GM19240 (cell line): ENCODE data around the gene PFKFB3.
"Not testable (repeated sequence)": the region's sequence is repeated elsewhere in the genome, so short reads cannot be mapped to it uniquely, and the experiment has no call there.

ENCODE experiments used
- DNase-seq: peaks from one replicate; pipeline ENCODE4 v3.0.0; 2011; ENCODE audit warnings: low spot score; ENCODE audit not compliant: insufficient read length

PFKFB3 gene

DNA sequence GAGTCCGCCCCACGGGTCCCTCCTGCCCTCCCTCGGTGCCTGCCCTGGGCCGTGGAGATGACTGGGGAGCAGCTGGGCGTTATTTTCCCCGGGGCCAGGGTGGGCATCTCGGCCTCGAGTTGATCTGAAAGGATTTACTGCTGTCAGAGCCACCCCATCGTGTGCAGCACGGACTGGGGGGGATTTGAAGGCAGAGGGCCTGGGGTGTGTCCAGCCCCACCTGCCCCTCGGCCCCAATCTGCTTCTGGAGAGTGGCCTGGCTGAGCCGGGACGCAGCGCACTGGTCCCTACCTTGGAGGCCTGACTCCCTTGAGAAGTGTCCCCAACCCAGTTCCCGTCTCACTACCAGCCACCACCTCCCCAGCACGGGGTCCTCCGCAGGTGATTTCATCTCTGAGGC, 24.2 kb upstream of the PFKFB3 start:
- no peak for DNase-seq

GRCh38 chr10:6179078-6179477, 23.7 kb upstream of the PFKFB3 start:
- no peak for DNase-seq

GRCh38 chr10:6180480-6181110, 22.1 kb upstream of the PFKFB3 start:
- DNase-seq, result no peak

- no peak for DNase-seq
Observed at GRCh38 chr10:6181249-6181648, 21.5 kb upstream of the PFKFB3 start.

DNA sequence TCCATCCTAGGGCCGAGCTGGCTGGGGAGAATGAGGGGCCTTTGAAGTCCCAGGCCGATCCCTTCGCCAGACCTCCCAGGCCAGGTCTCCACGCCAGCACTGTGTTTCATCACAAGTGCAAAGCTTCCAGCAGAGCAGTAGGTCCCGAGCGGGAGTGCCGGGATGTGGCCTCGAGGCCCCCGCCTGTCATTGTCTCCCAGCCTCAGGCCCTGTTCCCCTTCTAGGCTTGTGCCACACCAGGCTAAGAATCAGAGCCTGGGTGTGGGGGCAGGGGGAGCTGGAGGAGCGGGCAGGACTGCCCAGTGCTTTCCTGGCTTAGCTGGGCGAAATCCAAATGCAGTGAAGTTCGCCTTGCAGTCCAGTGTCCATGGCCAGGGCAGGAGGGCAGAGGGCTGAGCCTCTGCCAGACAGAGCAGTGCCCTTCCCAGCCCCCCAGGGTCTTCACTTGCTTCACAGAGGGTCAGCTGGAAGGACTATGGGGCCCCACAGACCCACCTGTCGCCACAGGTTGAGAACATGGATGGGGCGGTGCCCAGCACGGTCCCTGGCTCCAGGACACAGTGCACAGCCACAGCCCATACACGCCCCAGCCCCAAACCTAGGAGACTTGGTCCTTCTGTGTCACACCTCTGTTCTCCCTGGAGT, 20.2 kb upstream of the PFKFB3 start:
- DNase-seq, result no peak

DNA sequence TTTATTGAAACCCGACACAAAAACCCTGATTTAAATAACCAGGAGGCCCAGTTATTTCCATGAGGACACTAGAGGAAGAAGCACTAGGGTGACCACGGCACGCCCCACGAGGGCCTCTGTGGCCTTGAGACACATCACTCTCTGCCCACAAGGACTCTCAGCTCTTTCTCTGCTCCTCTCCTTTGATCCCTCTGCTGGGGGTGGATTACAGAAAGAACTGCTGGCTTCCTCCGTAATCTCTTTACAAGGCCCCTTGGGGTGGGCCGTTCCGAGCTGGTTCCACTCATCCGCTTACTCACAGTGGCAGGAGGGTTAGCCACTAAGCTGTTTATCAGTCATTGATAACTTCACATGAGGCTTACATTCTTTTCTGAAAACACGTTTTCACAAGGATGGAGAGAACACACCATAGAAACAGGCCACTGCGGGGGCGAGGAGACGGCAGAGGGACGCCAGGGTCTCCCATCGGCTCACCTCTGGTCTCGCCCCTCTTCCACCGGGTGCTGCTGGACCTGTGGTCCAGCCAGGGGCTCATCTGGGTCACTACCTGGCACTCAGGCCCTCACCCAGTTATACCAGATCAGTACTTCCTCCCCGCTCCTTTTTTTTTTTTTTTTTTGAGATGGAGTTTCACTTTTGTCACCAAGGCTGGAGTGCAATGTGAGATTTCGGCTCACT, 17.6 kb upstream of the PFKFB3 start:
- no peak for DNase-seq

GRCh38 chr10:6186894-6187256, 15.9 kb upstream of the PFKFB3 start:
- DNase-seq, result no peak

DNA sequence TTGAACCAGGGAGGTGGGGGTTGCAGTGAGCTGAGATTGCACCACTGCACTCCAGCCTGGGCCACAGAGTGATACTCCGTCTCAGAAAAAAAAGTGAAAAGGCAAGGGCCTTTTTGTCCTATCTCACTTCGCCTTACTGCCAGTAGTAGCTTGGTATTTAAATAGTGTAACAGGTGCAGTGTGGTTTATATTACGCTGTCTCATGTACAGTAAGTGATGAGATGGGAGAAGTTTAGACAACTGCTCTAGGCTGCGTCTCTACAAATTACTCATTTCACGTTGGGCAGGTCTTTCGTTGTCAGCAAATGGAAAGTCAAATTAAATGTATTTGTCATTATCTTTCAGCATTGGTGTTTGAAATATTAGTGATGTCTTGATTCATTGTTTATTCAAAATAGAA, 15.5 kb upstream of the PFKFB3 start:
- DNase-seq, result no peak

DNA sequence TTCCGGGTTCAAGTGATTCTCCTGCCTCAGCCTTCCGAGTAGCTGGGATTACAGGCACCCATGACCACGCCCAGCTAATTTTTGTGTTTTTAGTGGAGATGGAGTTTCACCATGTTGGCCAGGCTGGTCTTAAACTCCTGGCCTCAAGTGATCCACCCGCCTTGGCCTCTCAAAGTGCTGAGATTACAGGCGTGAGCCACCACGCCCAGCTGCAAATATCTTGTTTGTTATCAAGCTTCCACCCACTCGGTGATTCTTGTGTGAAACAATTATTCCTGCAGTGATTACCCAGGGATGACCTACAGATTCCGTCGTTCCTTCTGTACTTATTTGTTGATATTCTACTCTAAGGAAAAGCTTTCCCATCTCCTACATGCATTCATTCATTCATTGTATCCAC, 12.7 kb upstream of the PFKFB3 start:
- not testable (repeated sequence) for DNase-seq

DNA sequence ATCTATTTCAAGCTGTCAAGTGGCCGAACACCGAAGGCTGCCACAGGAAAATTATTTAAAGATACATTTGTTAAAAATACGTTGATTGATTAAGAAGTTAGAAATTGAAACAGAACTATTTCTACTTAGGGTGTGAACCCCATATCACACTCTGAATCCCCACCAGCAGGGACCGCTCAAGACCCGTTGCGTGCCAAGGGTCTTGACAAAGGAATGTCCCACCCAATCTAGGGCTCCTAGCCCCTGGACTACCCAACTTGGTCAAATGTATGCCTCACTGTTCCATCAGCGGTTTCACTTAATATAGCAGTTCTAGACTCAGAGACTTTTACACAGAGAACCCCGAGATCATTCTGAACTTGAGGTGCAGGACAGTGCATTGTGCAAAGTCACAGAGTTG, 11.6 kb upstream of the PFKFB3 start:
- DNase-seq, result no peak

GRCh38 chr10:6191569-6191968, 11.2 kb upstream of the PFKFB3 start:
- DNase-seq, result no peak

- DNase-seq, result not testable (repeated sequence)
Observed at GRCh38 chr10:6193342-6193741, 9.4 kb upstream of the PFKFB3 start.

- DNase-seq, result no peak
Observed at GRCh38 chr10:6194311-6194710, 8.4 kb upstream of the PFKFB3 start.

DNA sequence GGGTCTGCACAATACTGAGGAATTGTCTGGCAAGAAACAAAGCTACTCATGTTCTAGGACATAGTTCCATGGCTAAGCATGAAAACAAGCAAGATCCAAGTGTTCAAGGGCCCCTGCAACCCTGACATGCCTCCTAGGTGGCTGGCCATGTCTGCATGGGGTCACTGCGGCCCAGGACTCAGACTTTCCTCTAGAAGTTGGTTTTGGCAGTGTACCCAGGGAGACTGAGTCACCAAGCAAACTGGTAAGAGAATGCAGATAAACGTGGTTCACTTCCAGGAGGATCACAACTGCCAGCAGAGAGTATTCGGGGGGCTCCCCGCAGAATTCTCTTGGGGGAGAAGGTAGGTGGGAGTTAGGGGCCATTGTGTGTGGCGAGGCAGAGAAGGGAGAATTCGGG, 7.4 kb upstream of the PFKFB3 start:
- no peak for DNase-seq

DNA sequence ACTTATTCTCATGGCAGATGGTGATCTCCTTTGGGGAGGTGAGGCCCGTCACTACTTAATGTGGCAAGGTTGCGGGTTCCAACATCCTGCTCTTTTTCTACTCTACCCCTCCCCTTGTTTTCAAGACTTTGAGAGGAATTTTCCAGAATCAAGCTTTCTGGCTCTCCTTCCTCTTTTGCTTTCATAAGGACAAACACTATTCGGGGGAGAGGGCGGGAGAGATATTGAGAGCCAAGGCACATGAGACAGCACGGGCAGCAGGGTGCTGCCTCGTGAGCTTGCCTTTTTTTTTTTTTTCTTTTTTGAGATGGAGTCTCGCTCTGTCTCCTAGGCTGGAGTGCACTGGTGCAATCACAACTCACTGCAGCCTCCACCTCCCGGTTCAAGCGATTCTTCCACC, 6.9 kb upstream of the PFKFB3 start:
- no peak for DNase-seq

- DNase-seq, result not testable (repeated sequence)
Observed at GRCh38 chr10:6196524-6196923, 6.2 kb upstream of the PFKFB3 start.

DNA sequence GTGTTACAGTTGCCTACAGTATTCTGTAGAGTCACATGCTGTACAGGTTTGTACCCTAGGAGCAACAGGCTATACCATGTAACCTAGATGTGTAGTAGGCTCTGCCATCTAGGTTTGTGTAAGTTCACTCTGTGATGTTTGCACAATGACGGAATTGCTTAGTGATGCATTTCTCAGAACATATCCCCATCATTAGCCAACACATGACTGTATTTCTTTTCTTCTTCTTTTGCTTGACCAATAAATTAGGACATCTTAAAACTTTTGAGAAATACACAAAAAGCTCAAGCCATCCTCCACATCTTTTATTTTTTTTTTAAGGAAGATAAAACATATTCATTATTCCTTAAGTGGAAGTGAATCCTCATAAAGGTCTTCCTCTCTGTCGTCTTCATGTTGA, 5.4 kb upstream of the PFKFB3 start:
- DNase-seq, result no peak

DNA sequence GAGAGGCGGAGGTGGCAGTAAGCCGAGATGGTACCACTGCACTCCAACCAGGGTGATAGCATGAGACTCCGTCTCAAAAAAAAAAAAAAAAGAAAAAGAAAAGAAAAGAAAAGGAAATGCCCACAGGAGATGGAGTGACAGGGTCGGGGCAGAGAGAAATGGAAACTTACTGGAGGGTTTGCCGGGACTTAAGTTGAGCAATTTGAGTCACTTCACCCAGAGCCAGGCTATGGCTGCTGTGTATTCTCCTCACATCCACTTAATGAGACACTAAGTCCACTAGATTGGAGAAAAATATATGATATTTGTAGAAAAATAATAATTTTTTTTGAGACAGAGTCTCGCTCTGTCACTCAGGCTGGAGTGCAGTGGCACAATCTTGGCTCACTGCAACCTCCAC, 4.6 kb upstream of the PFKFB3 start:
- DNase-seq, result no peak

DNA sequence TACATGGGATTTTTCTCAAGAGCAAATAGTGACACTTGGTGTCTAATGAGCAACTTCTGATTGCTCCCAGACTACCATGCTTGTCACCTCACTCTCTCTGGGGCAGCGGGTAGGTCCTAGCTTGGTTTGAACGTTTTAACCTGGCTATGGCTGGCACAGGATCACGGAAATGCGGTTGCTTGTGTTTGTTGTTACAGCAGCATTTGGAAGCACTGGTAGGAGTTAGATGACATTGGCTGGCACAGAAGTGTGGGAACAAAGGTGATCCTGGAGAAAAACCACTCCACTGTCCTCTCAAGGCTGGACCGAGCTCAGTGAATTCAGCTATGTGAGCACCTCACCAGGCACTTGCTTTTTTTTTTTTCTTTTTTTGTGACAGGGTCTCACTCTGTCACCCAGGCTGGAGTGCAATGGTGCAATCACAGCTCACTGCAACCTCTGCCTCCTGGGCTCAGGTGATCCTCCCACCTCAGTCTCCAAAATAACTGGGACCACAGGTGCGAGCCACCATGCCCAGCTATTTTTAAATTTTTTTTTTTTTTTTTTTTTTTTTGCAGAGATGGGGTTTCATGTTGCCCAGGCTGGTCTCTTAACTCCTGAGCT, 3.5 kb upstream of the PFKFB3 start:
- no peak for DNase-seq

DNA sequence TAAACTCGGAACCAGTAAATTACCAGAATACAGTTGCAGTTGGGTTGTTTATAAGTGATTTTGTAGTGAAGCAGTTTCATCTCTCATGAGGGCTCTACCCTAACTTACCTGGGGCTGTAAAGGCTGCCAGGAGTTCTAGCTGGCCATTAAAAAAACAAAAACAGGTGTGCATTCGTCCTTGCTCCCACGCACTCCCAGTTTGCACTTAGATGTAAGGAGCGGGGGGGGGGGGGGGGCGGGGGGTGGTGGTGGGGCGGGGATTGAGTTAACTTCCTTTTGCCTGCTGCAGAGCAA, 2.3 kb upstream of the PFKFB3 start:
- no peak for DNase-seq

- DNase-seq, result no peak
Observed at GRCh38 chr10:6200734-6201515, 1.8 kb upstream of the PFKFB3 start.

- DNase-seq, result peak; percentile 61
Observed at GRCh38 chr10:6201516-6201975, 1.2 kb upstream of the PFKFB3 start.
